Kidney (tissue), 14 donors: ENCODE results near the gene CAMK2N2. TPM values are rescaled to one million over a fixed set of nuclear protein-coding genes. Genes with fewer than 3 reads are reported as not detected.

ENCODE experiments used
- DNase-seq, 5 donors: peaks; one replicate each; pipeline ENCODE4 v3.0.0-alpha.2; 2013 to 2020
- FAIRE-seq: peaks from 2 replicates; lab custom pipeline; 2012; peaks lifted over from hg19 to GRCh38; lab: Jason Lieb, UNC
- H3K27ac ChIP-seq, 2 donors: one replicate each; pipeline ENCODE4 v1.7.0; 2013; ENCODE audit warnings: low read depth in 2 of 2, low read length in 2 of 2, inconsistent platforms in 1 of 2
- H3K27me3 ChIP-seq: one replicate; pipeline ENCODE4 v1.7.1; 2013; ENCODE audit warnings: low read length, inconsistent platforms; ENCODE audit not compliant: control insufficient read depth, insufficient read depth
- H3K36me3 ChIP-seq, 3 donors: one replicate each; pipeline versions ENCODE4 v1.7.0 to v1.7.1; 2013; ENCODE audit warnings: low read length in 3 of 3, control low read depth in 1 of 3, inconsistent platforms in 1 of 3; ENCODE audit not compliant: insufficient read depth in 3 of 3, control insufficient read depth in 2 of 3
- H3K4me1 ChIP-seq, 3 donors: one replicate each; pipeline versions ENCODE4 v1.7.0 to v1.7.1; 2013; ENCODE audit warnings: low read length in 3 of 3, inconsistent platforms in 1 of 3, low read depth in 1 of 3; ENCODE audit not compliant: control insufficient read depth in 2 of 3, insufficient read depth in 2 of 3
- H3K4me3 ChIP-seq, 3 donors: one replicate each; pipeline versions ENCODE4 v1.7.0 to v1.8.1; 2013; ENCODE audit warnings: low read length in 3 of 3, control low read depth in 1 of 3, inconsistent platforms in 1 of 3
- H3K9ac ChIP-seq, 3 donors: one replicate each; pipeline versions ENCODE4 v1.7.0 to v1.7.1; 2013; ENCODE audit warnings: low read length in 3 of 3, control low read depth in 1 of 3, inconsistent platforms in 1 of 3
- H3K9me3 ChIP-seq, 3 donors: one replicate each; pipeline versions ENCODE4 v1.7.0 to v1.7.1; 2013; ENCODE audit warnings: low read length in 3 of 3, control low read depth in 1 of 3, inconsistent platforms in 1 of 3; ENCODE audit not compliant: control insufficient read depth in 2 of 3, insufficient read depth in 1 of 3
- CTCF ChIP-seq: IDR thresholded peaks from 3 replicates; pipeline ENCODE4 v1.5.1; 2012; ENCODE audit warnings: mild to moderate bottlenecking, moderate library complexity, borderline replicate concordance; ENCODE audit not compliant: insufficient read depth; ENCODE audit errors: extremely low read depth
- intact Hi-C: fragments of 100-400 bp; cut with DNase I; formaldehyde crosslinking; loops from one replicate; pipeline ENCODE4 v1.11.1; 2022
- polyA plus RNA-seq: library from polyadenylated mRNA; stranded (reverse); fragments of 350-450 nt; fragmentation: Illumina TruSeq; extraction: RNeasy Lipid Tissue Mini Kit (QIAGEN cat#74804); gene quantifications from one replicate; pipeline ENCODE4 v1.2.3, GENCODE V29; 2014; ENCODE audit warnings: low read depth, low replicate concordance; ENCODE audit not compliant: insufficient read depth
- total RNA-seq: library from RNA; stranded (reverse); fragmentation: NEBNext Ultra II Directional; extraction: Animal tissue kit (Norgen Biotek cat#: 25700); gene quantifications from one replicate; pipeline ENCODE4 v1.2.1, GENCODE V29; 2021
- donor health status: control.
- donor health status: control.
- donor health status: control.
- donor health status: control.
- donor health status: control.
- donor health status: DM: yes; HTN: yes; CAD: no.
- donor health status: Normal renal cell carcinoma (clear cell type).

The CAMK2N2 gene
- total and polyA plus RNA-seq, 2 donors from 2014 or later = 0.31 to 0.39 TPM

GRCh38 chr3:184306341-184306972 lies 45.1 kb upstream of the CAMK2N2 start:
- intact Hi-C loops = no loop called here
- no peak for FAIRE-seq
- H3K36me3 ChIP-seq = peaks cover 10 to 65% (median 58%) of the 10 kb centered on the region in 3 donors

GRCh38 chr3:184305577-184305976 lies 44.2 kb upstream of the CAMK2N2 start:
- Histone ChIP-seq H3K27ac (no peak overlapping the region), H3K4me3 (no peak overlapping the region), H3K9me3 (no peaks in the 10 kb centered on the region), H3K36me3 (peaks cover 10 to 71% (median 62%) of the 10 kb centered on the region in 3 donors), H3K4me1 (no peaks in the 10 kb centered on the region), H3K9ac (no peak overlapping the region), H3K27me3 (no peaks in the 10 kb centered on the region)
- FAIRE-seq = no peak
- intact Hi-C loops = no loop called here
- peak; percentile 23 for TF ChIP-seq CTCF
- DNase-seq = no peak

More at GRCh38 chr3:184306341-184306972, 45.1 kb upstream of the CAMK2N2 start:
- no peak for DNase-seq
- H3K9ac ChIP-seq = no peak overlapping the region
- H3K27me3 ChIP-seq = no peaks in the 10 kb centered on the region
- no peaks in the 10 kb centered on the region for H3K4me1 ChIP-seq
- no peak for TF ChIP-seq CTCF
- H3K4me3 ChIP-seq = no peak overlapping the region
- H3K27ac ChIP-seq = no peak overlapping the region
- no peaks in the 10 kb centered on the region for H3K9me3 ChIP-seq

DNA sequence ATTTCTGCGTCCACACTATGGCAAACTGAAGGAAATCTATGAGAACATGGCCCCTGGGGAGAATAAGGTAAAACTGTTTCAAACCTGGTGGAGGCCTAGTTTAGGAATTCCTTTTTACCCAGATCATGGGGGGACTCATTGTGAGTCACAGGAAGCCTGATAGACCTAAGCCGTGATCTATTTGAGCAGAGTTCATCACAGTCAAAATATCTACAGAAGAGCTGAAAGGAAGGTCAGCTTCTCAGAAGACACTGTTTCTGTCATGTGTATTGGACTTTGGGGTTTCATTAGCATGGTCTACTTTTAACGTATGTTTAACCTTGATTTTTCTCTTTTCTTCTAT lies 39.0 kb upstream of the CAMK2N2 start:
- H3K36me3 ChIP-seq = peaks cover 12 to 46% (median 40%) of the 10 kb centered on the region in 3 donors
- no peak overlapping the region for H3K27ac ChIP-seq
- no peak for TF ChIP-seq CTCF
- H3K9ac ChIP-seq = peak overlapping the region in 1 of 3 donors; percentile 57
- peak overlapping the region in 1 of 3 donors; percentile 90 for H3K4me3 ChIP-seq
- intact Hi-C loops = no loop called here
- no peaks in the 10 kb centered on the region for H3K27me3 ChIP-seq
- H3K4me1 ChIP-seq = peaks cover 3 to 10% (median 5%) of the 10 kb centered on the region in 3 donors
- no peak for DNase-seq
- H3K9me3 ChIP-seq = no peaks in the 10 kb centered on the region
- FAIRE-seq = no peak
